ENCODE data around the gene RAPGEF5.

GRCh38 chr7:22296916-22297315 lies 60.0 kb downstream of the RAPGEF5 start:
- TF ChIP-seq CTCF (conservative IDR thresholded peaks at IDR 0.05) (peak; percentile 18), ZFX (IDR thresholded peaks at IDR 0.05) (no peak)

Data from C4-2B (cell line).